Adrenal gland (tissue), 12 donors: ENCODE data around the gene PKDREJ. TPM values are rescaled to one million over a fixed set of nuclear protein-coding genes. Genes with fewer than 3 reads are reported as not detected.

Experiments
- DNase-seq, 7 donors: peaks; one replicate each; pipeline ENCODE4 v3.0.0-alpha.2; 2019 to 2020
- H3K27ac ChIP-seq, 5 donors: fragments of 200-600 bp; sonication (generic) in 4 of 5; 1 replicate in 3 of 5; 2 replicates in 2 of 5; pipeline versions ENCODE4 v1.5.1 to v1.8.0; 2016 to 2020; ENCODE audit warnings: mild to moderate bottlenecking in 1 of 5
- H3K27me3 ChIP-seq: fragments of 200-600 bp; 2 replicates; pipeline ENCODE4 v1.8.0; 2021
- H3K36me3 ChIP-seq, 2 donors: fragments of 200-600 bp; replicated peaks in 1 of 2; 1 replicate in 1 of 2; 2 replicates in 1 of 2; pipeline versions ENCODE4 v1.5.1 to v1.8.0; 2018 to 2022
- H3K4me1 ChIP-seq, 2 donors: fragments of 200-600 bp; replicated peaks in 1 of 2; 1 replicate in 1 of 2; 2 replicates in 1 of 2; pipeline versions ENCODE4 v1.5.1 to v1.8.0; 2018 to 2021
- H3K4me3 ChIP-seq, 4 donors: fragments of 200-600 bp; sonication (generic) in 3 of 4; one replicate each; pipeline ENCODE4 v1.5.1; 2016 to 2018
- H3K9me3 ChIP-seq, 3 donors: fragments of 200-600 bp; sonication (generic) in 1 of 3; replicated peaks in 1 of 3; 1 replicate in 2 of 3; 2 replicates in 1 of 3; pipeline versions ENCODE4 v1.5.1 to v1.8.0; 2016 to 2021
- POLR2A ChIP-seq, 2 donors: fragments of 450-650 bp; IDR thresholded peaks; one replicate each; pipeline ENCODE4 v1.6.1; 2017; ENCODE audit warnings: antibody characterized with exemption in 2 of 2, mild to moderate bottlenecking in 2 of 2, moderate library complexity in 1 of 2
- WGBS, 4 donors: extraction: QIAGEN DNeasy Blood & Tissue Kit in 2 of 4; methylation state at CpG; one replicate each; pipeline versions ENCODE4 v1.1.5 to v1.1.7; 2013 to 2017; 5-methylcytosine and 5-hydroxymethylcytosine counted together
- intact Hi-C, 2 donors: fragments of 100-400 bp; cut with DNase I; formaldehyde crosslinking; loops; one replicate each; pipeline versions ENCODE4 v1.14.1 to v1.15.0; 2022 to 2023
- polyA plus RNA-seq, 3 donors: library from polyadenylated mRNA; stranded (reverse); fragments of 200-250 nt in 2 of 3; fragments of 350-450 nt in 1 of 3; fragmentation: Illumina TruSeq in 1 of 3; extraction: RNeasy Lipid Tissue Mini Kit (QIAGEN cat#74804) in 1 of 3; gene quantifications; one replicate each; pipeline ENCODE4 v1.2.3, GENCODE V29; 2013 to 2014
- total RNA-seq, 9 donors: library from RNA; depleted of rRNA in 4 of 9; stranded (reverse); fragments of >200 nt in 4 of 9; fragments of 120-200 nt in 1 of 9; fragmentation: NEBNext Ultra II Directional in 1 of 9; extraction: Animal tissue kit (Norgen Biotek cat#: 25700) in 1 of 9; gene quantifications; one replicate each; pipeline versions ENCODE4 v1.1.0 to v1.2.4, GENCODE V29; 2013 to 2023
- TF ChIP-seq, protein P1 (sequence below), 6 experiments: fragments of 450-650 bp in 4 of 6; fragments of 200-600 bp in 2 of 6; sonication (generic) in 1 of 6; IDR thresholded peaks; 1 replicate in 5 of 6; 2 replicates in 1 of 6; pipeline versions ENCODE4 v1.5.1 to v1.8.0; 2016 to 2021; ENCODE audit warnings: antibody characterized with exemption in 6 of 6, mild to moderate bottlenecking in 2 of 6, moderate library complexity in 1 of 6
- donor health status: healthy with polysubstance abuse.
- donor health status: Bipolar disorder and iron deficiency.
- donor health status: DM: yes; HTN: yes; CAD: no.
- donor health status: DM: no; HTN: no; CAD: no.
- donor health status: DM: no; HTN: no; CAD: no.
- donor health status: DM: yes; HTN: yes; CAD: no.

Gene PKDREJ
- total and polyA plus RNA-seq, 12 donors, result under 0.01 to 0.11 (median 0.05) TPM; not detected in 2

DNA sequence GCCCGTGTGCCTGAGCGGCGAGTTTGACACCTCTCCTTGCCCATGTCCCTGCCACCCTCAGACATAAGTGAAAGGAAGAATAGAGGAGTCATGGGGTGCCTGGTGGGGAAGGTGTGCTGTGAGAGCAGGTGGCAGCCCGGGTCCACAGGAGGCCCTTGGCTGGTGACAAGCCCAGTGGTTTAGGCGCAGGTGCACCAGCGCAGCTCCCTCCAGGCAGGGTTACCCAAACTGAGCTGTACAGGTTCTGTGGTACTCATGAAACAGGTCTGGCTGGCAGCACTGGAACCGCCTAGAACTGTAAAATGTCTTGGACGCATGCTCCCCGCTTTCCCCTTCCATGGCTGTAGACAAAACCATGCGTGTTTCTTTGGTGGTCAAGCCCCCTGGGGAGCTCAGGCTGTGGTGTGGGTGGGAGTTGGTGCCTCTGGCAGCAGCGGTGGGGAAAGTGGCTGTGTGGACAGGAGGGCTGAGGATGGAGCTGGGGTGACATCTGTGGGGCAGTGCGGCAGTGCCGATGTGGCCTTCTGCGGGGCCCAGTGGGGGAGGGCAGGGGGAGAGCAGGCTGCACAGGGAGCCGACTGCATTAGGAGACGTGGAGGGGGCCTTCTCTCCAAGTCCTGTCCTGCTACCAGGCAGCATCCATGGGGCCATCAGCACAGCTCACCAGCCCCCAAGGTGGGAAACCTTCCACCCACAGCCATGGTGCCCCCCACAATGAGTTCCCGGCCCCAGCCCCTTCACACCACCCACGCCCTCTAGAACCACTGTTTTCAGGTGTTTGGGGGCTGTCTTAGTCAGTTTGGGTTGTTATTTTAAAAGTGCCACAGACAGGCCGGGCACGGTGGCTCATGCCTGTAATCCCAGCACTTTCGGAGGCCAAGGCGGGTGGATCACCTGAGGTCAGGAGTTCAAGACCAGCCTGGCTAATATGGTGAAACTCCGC is 28.0 kb upstream of the PKDREJ start:
- 93 to 95% (median 93%) methylated on average over 18 to 23 of the region's 23 CpGs for WGBS, 4 donors
- Histone ChIP-seq H3K4me1 (peaks cover 6 to 7% of the 10 kb centered on the region in 2 donors), H3K27ac (no peak overlapping the region), H3K36me3 (peaks cover 0 to 45% of the 10 kb centered on the region in 2 donors), H3K9me3 (no peaks in the 10 kb centered on the region), H3K4me3 (no peak overlapping the region), H3K27me3 (no peaks in the 10 kb centered on the region)
- peak in 1 of 7 donors; percentile 6 for DNase-seq
- no peak for TF ChIP-seq POLR2A (IDR thresholded peaks at IDR 0.05)
- TF ChIP-seq, protein P1, sequence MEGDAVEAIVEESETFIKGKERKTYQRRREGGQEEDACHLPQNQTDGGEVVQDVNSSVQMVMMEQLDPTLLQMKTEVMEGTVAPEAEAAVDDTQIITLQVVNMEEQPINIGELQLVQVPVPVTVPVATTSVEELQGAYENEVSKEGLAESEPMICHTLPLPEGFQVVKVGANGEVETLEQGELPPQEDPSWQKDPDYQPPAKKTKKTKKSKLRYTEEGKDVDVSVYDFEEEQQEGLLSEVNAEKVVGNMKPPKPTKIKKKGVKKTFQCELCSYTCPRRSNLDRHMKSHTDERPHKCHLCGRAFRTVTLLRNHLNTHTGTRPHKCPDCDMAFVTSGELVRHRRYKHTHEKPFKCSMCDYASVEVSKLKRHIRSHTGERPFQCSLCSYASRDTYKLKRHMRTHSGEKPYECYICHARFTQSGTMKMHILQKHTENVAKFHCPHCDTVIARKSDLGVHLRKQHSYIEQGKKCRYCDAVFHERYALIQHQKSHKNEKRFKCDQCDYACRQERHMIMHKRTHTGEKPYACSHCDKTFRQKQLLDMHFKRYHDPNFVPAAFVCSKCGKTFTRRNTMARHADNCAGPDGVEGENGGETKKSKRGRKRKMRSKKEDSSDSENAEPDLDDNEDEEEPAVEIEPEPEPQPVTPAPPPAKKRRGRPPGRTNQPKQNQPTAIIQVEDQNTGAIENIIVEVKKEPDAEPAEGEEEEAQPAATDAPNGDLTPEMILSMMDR (IDR thresholded peaks at IDR 0.05), result no peak
- intact Hi-C loops, result loop anchor here in 1 of 2 donors (10.0 kb wide), 1 partner anchor 156 kb away; no protein-coding TSS in a partner anchor

DNA sequence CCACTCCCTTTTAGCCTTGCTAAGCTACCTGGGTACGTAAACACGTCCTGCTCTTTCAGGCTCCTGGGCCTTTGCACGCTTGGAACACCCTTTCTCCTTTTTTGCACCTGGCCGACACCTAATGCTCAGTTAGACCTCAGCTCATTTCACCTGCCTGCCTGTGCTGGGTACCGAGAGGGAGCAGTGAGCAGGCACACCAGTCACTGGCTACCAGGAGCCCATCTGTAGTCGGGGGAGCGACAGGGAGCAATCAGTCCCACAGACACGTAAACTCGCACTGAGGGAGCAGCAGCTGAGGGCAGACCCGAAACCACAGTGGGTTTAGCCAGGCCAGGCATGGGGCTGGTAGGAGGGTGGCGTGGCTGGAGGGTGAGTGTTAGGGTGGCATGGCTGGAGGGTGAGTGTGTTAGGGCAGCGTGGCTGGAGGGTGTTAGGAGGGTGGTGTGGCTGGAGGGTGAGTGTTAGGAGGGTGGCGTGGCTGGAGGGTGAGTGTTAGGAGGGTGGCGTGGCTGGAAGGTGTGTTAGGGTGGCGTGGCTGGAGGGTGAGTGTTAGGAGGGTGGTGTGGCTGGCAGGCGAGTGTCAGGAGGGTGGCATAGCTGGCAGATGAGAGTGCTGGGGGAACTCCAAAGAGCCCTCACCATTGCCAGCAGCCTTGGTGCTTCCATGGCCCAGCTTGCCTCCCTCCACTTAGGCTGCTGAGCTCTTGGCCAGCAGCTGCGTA is 27.1 kb upstream of the PKDREJ start:
- TF ChIP-seq, protein P1 (IDR thresholded peaks at IDR 0.05), result no peak
- no peak for TF ChIP-seq POLR2A (IDR thresholded peaks at IDR 0.05)
- no peaks in the 10 kb centered on the region for H3K27me3 ChIP-seq
- H3K4me3 ChIP-seq, result no peak overlapping the region
- DNase-seq, result peak in 1 of 7 donors; percentile 4
- H3K36me3 ChIP-seq, result peaks cover 0 to 53% of the 10 kb centered on the region in 2 donors
- no peaks in the 10 kb centered on the region for H3K9me3 ChIP-seq
- H3K27ac ChIP-seq, result no peak overlapping the region
- WGBS, 4 donors, result 92 to 96% (median 95%) methylated on average over 14 to 17 of the region's 17 CpGs
- intact Hi-C loops, result loop anchor here in 1 of 2 donors (10.0 kb wide), 1 partner anchor 155 kb away; no protein-coding TSS in a partner anchor
- no peaks in the 10 kb centered on the region for H3K4me1 ChIP-seq

DNA sequence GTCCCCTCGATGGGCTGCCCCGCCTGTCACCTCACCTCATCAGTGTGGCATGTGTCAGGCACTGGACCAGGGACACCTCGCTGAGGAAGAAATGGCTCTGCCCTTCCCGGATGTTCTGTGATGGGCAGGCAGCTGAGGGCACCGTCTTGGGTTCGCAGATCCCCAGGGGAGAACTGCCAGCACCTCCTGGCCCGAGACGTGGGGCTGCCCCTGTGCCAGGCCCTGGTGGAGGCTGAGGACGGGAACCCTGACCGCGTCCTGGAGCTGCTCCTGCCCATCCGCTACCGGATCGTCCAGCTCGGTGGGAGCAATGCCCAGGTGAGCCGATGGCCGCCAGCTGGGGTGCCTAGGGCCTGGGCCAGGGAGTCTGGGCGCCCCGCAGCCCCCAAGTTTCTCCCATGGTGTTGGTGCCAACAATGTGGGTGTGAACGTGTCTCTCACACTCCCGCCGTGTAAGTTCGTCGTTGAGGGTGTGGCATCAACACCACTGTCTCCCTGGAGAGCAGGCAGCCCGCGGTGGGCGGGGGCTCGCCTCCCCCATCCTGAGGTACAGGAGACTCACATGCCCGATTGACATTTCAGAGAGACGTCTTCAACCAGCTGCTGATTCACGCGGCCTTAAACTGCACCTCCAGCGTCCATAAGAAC is 26.2 kb upstream of the PKDREJ start:
- intact Hi-C loops, result no loop called here
- TF ChIP-seq, protein P1 (IDR thresholded peaks at IDR 0.05), result no peak
- no peak for TF ChIP-seq POLR2A (IDR thresholded peaks at IDR 0.05)
- no peaks in the 10 kb centered on the region for H3K27me3 ChIP-seq
- H3K27ac ChIP-seq, result no peak overlapping the region
- no peaks in the 10 kb centered on the region for H3K9me3 ChIP-seq
- no peak overlapping the region for H3K4me3 ChIP-seq
- 58 to 80% (median 77%) methylated on average over 11 to 33 of the region's 33 CpGs for WGBS, 4 donors
- H3K4me1 ChIP-seq, result no peaks in the 10 kb centered on the region
- DNase-seq, result no peak
- H3K36me3 ChIP-seq, result peaks cover 0 to 62% of the 10 kb centered on the region in 2 donors
